NCI-H2029 treated with DMSO at 0.1 percent for 48 hours (cell line): Measurements from ENCODE around the gene CSNK1A1.
"Not testable (repeated sequence)": the region's sequence is repeated elsewhere in the genome, so short reads cannot be mapped to it uniquely, and the experiment has no call there.

Experiments
- DNase-seq: peaks from one replicate; lab custom pipeline; 2025; lab: John Stamatoyannopoulos, UW

Gene CSNK1A1

DNA sequence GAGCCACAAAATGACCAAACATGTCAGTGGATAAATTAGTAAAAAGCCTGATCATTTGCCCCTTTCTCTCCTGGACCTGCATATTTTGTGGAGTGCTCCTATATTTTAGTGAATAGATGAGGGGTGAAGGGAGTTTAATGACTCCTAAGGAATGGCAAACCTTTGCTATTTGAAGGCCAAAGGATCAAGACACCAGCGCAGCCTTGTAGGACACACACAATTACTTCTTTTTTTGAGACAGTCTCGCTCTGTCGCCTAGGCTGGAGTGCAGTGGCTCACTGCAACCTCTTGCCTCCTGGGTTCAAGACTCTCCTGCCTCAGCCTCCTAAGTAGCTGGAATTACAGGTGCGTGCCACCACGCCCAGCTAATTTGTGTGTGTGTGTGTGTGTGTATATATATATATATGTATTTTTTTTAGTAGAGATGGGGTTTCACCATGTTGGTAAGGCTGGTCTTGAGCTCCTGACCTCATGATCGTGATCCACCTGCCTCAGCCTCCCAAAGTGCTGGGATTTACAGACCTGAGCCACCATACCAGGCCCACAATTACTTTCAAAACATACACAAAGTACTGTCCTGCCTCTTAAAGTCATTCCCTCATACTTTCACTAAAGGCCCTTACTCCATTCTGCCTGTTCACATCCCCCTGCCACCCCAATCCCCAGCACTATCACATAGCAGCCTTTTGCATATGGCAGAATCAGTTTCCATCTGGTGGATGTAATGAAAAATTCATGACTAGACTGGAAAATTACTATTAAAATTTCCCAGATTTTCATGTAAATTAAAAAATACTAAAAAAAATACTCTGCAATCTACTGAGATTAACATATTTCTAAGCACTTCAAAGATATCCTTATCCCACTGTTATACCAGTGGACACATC is 60.4 kb downstream of the CSNK1A1 start:
- no peak for DNase-seq

DNA sequence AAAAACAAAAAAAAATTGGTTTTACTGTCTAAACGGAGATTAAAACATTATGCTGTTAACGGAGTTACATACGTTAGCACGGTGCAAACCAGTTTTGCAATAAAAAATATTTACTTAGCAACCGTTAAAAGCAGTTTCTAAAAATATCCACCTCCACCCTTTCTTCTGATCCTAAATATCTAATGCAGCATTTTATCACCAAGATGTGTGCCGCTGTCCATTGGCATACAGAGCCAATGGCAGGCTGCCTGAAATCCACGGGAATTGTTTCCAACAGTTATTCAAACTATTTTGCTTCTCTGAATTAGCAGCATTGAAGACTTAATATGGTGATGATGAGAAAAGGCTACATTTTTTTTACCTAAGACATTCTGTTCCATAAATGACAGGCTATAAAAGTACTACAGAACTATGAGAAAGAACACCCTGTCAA is 61.6 kb downstream of the CSNK1A1 start:
- no peak for DNase-seq

DNA sequence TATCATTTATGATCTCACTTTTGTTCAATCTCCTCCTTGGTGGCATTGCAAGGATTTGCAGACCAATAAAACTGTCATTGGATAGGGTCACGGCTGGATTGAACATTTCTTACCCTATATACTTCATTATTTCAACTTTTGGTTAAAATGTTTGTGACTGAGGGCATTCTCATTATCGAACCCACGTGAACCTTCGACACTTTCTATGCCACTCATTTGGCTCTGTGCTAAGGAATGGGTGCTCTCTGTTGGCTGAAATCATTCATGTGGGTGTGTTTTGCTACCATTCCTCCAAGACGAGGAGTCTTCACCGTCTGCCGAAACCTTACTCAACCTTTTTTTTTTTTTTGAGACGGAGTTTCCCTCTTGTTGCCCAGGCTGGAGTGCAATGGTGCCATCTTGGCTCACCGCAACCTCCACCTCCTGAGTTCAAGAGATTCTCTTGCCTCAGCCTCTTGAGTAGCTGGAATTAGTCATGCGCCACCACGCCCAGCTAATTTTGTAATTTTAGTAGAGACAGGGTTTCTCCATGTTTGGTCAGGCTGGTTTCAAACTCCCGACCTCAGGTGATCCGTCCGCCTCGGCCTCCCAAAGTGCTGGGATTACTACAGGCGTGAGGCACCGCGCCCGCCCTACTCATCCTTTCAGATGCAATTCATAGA is 62.5 kb downstream of the CSNK1A1 start:
- no peak for DNase-seq

DNA sequence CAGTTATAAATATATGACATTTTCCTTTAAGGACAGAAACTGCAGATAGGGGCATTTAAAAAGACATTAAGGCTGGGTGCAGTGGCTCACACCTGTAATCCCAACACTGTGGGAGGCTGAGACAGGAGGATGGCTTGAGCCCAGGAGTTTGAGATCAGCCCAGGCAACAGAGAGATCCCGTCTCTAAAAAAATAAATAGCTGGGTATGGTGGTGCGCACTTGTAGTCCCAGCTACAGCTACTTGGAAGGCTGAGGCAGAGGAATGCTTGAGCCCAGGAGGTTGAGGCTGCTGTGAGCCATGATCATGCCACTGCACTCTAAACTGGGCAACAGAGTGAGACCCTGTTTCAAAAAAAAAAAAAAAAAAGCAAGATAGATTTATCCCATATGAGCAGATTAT is 63.6 kb downstream of the CSNK1A1 start:
- DNase-seq, result no peak

DNA sequence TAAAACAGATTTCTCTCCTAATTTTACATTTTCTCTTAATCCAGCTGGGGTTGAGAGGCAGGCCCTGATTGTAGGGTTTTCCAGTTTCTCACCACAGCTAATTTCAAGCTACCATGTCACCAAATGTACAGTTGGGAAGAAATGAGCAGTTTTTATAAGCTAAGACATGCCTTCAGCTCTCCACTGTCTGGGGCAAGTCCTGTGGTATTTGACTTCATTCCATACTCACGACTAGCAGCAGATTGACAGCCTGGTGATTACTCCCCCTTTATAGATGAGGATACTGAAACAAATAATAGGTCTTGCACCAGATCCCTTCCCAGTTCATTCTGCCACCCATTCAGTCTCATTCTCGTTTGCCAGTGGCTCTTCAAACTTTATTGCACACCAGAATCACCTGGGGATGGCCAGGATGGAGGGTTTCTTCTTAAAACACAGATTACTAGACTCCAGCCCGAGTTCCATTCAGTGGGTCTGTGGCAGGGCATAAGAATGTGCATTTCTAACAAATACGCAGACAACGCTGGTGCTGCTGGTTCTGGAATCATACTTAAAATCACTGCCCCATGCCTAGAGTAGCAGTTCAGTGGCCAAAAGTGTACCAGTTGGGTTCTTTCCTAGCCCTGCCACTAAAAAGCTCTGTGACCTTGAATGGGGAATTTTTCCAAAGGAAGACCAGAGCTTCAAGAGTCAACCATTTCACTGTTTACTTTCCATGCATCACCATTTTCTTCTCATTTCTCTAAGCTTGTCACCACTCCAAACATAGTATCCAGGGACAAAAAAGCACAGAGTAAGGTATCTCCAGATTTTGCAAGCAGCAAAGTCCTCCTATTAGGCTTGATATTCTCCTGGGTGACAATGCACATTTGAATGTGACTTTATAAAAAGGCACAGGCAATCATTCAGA is 64.3 kb downstream of the CSNK1A1 start:
- no peak for DNase-seq

- DNase-seq, result peak; percentile 75
These were observed 65.3 kb downstream of the CSNK1A1 start for GRCh38 chr5:149485655-149486615.

DNA sequence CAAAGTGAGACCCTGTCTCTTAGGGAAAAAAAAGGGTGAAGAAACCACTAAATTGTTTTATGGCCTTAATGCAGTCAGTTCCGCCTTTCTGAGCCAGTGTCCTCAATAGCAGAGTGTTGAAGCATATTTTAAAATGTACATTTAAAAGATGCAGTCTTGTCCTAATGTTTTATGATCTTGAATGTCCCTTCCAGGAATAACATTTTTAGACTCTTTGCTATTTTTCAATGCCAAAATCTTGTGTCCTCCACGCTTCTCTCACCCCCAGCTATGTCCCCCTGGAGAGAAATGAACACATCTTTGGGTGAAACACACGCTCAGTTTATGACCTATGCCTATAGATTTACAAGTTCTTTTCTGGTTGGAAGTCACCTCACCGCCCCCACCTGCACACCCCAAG is 69.8 kb downstream of the CSNK1A1 start:
- no peak for DNase-seq

- no peak for DNase-seq
These were observed 72.5 kb downstream of the CSNK1A1 start for GRCh38 chr5:149478761-149479160.

- no peak for DNase-seq
These were observed 75.5 kb downstream of the CSNK1A1 start for GRCh38 chr5:149475777-149476176.

DNA sequence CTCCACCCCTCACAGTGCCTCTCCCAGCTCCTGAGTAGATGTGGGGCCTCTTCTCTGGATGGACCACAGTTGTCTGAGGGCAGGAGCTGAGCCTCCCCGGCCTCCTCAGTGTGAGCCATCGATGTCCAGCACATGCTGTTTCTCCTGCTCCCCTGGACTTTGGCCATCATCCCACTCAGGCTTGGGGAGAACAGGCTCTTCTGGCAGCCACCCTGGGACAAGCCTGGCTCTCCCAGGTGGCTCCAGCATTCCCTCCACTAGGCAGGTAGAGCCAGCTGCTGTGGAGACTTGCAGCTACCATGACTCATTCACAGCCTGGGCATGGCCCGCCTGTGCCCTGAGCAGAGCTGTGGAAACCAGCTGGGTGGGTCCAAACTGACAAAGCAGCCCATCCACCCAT is 77.0 kb downstream of the CSNK1A1 start:
- DNase-seq, result no peak

GRCh38 chr5:149473441-149473840 is 77.8 kb downstream of the CSNK1A1 start:
- DNase-seq, result no peak

DNA sequence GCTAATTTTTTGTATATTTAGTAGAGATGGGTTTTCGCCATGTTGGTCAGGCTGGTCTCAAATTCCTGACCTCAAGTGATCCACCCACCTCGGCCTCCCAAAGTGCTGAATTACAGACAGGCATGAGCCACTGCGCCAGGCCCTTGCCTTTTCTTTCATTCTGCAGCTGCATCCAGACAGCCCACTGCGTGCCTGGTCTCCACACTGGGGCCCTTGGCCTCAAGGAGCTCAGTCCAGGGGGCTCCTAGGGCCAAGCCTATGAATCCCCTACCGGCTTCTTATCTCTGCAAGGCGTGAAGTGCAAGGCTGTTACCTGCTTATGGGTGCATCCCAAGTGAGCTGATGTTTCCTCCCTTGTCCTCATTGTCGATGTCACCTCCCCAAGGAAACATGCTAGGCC is 78.8 kb downstream of the CSNK1A1 start:
- no peak for DNase-seq

- no peak for DNase-seq
These were observed 79.6 kb downstream of the CSNK1A1 start for GRCh38 chr5:149471406-149472183.

DNA sequence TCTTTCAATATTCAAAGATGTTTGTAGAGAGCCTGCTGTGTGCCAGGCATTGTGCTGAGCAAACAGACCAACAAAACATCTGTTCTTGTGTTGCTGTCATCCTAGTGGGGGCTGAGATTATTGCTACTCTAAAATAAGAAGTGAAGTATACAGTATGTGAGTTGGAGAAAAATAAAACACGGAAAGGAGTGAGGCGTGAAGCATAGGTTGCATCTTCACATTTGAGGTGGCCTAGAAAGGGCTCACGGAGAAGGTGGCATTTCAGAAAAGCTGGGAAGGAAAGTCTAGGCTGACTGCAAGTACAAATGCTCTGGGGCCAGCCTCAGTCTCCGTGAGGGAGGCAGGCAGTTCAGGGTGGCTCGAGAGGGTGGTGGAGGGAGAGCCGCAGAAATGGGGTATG is 80.3 kb downstream of the CSNK1A1 start:
- no peak for DNase-seq

DNA sequence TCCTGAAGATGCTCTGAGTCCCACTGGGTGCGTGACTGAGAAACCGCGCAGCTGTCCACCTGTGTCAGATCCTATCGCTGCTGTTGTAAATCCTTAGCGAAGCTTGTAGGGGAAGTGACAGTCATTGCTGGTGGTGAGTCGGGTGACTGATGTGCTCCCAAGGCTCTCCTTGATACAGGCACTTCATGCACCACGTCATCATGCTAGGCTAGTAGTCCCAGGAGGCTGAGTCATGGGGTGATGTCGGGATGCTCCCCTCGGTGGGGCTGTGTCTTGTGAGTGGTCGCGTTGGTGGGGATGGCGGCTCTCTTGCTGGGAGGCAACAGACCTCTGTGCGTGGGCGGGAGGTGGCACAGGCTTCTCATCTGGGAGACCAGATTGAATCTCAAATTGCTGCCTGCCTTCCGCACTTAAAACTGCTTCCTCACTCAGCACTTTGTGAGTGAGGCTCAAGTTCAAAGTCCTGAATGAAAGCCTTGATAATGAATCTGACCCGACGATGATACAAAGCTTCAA is 84.7 kb downstream of the CSNK1A1 start:
- no peak for DNase-seq

GRCh38 chr5:149464796-149465489 is 86.3 kb downstream of the CSNK1A1 start:
- no peak for DNase-seq

DNA sequence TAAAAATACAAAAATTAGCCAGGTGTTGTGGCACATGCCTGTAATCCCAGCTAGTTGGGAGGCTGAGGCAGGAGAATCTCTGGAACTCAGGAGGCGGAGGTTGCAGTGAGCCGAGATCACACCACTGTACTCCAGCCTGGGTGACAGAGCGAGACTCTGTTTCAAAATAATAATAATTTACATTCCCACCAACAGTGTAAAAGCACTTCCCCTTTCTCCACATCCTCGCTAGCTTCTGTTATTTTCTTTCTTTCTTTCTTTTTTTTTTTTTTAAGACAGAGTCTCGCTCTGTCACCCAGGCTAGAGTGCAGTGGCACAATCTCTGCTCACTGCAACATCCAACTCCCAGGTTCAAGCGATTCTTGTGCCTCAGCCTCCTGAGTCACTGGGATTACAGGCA is 89.3 kb downstream of the CSNK1A1 start:
- DNase-seq, result not testable (repeated sequence)

- no peak for DNase-seq
These were observed 91.3 kb downstream of the CSNK1A1 start for GRCh38 chr5:149459891-149460290.

DNA sequence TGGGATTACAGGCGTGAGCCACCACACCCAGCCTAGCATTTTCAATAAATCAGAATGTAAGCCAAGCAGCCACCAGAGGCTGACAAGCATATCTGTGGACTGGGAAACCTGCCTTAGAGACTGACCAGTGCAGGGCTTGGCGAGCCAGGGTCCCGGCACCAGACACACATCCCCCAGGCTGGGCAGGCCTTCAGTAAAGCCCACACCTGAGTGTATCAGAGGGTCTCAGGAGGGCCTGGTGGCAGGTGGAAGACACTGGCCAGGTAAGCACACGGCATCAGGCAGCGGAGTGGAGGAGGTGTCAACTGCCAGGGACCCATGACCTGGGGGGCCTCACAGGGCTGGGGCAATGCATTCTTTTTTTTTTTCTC is 93.9 kb downstream of the CSNK1A1 start:
- no peak for DNase-seq
